B cell (primary cell): ENCODE measurements around the gene SLC2A9.

Experiments
- CTCF ChIP-seq: fragments of 200-600 bp; IDR thresholded peaks from one replicate; pipeline ENCODE4 v1.8.0; 2022; ENCODE audit warnings: antibody characterized with exemption, mild to moderate bottlenecking
- EZH2 ChIP-seq: IDR thresholded peaks from 2 replicates; pipeline ENCODE4 v1.6.1; 2012; ENCODE audit warnings: borderline replicate concordance, low read depth, mild to moderate bottlenecking, moderate library complexity, low read length; ENCODE audit not compliant: insufficient read depth, poor library complexity, severe bottlenecking

GRCh38 chr4:10007436-10007740, 13.9 kb downstream of the SLC2A9 start:
- TF ChIP-seq CTCF = no peak
- no peak for TF ChIP-seq EZH2
